Activated CD8-positive, alpha-beta memory T cell treated with anti-CD3 and anti-CD28 coated beads for 1 hour (primary cell): ENCODE measurements around the gene OR52A5.
"Not testable (repeated sequence)": the region's sequence is repeated elsewhere in the genome, so short reads cannot be mapped to it uniquely, and the experiment has no call there.

Experiments used
- DNase-seq, 2 donors: peaks; one replicate each; pipeline ENCODE4 v3.0.0-alpha.2; 2020; ENCODE audit warnings: low read depth in 1 of 2; ENCODE audit errors: extremely low read depth in 1 of 2

OR52A5 gene

GRCh38 chr11:5137996-5138395, at the start of gene OR52A5:
OR52A5 (minus strand) TSS chr11:5138356; CDS start chr11:5132642, 5,714 bp downstream.
- DNase-seq, result no peak

- no peak for DNase-seq
These were observed 40.1 kb upstream of the OR52A5 start for GRCh38 chr11:5178046-5178837.

GRCh38 chr11:5174934-5175333, 36.8 kb upstream of the OR52A5 start:
- DNase-seq, result no peak

- no peak for DNase-seq
These were observed 33.7 kb upstream of the OR52A5 start for GRCh38 chr11:5171856-5172255.

GRCh38 chr11:5165898-5166297, 27.7 kb upstream of the OR52A5 start:
- DNase-seq, result not testable (repeated sequence)

GRCh38 chr11:5164807-5165206, 26.7 kb upstream of the OR52A5 start:
- DNase-seq, result not testable (repeated sequence)

- not testable (repeated sequence) for DNase-seq
These were observed 22.9 kb upstream of the OR52A5 start for GRCh38 chr11:5161045-5161444.

GRCh38 chr11:5160217-5160616, 22.1 kb upstream of the OR52A5 start:
- not testable (repeated sequence) for DNase-seq

- no peak for DNase-seq
These were observed 21.6 kb upstream of the OR52A5 start for GRCh38 chr11:5159806-5160205.

- no peak for DNase-seq
These were observed 16.5 kb upstream of the OR52A5 start, which contains the start of gene OR52A1 for GRCh38 chr11:5154657-5155056. OR52A1 (minus strand) TSS chr11:5154757; CDS start chr11:5152369, 2,388 bp downstream.

GRCh38 chr11:5153574-5154431, 15.6 kb upstream of the OR52A5 start:
- no peak for DNase-seq

- no peak for DNase-seq
These were observed 13.6 kb upstream of the OR52A5 start for GRCh38 chr11:5151713-5152153.

GRCh38 chr11:5144206-5144605, 6.0 kb upstream of the OR52A5 start:
- DNase-seq, result not testable (repeated sequence)

GRCh38 chr11:5137014-5137413, 1.1 kb downstream of the OR52A5 start:
- no peak for DNase-seq

- no peak for DNase-seq
These were observed 1.9 kb downstream of the OR52A5 start for GRCh38 chr11:5136261-5136660.

GRCh38 chr11:5131584-5132335, 6.4 kb downstream of the OR52A5 start:
- no peak for DNase-seq

- no peak for DNase-seq
These were observed 8.7 kb downstream of the OR52A5 start for GRCh38 chr11:5129457-5129877.

GRCh38 chr11:5124891-5125620, 13.1 kb downstream of the OR52A5 start:
- DNase-seq, result no peak

GRCh38 chr11:5123802-5124521, 14.2 kb downstream of the OR52A5 start:
- peak in 1 of 2 donors; percentile 10 for DNase-seq

GRCh38 chr11:5118893-5119292, 19.3 kb downstream of the OR52A5 start:
- no peak for DNase-seq
